Activated effector memory CD4-positive, alpha-beta T cell treated with anti-CD3 and anti-CD28 coated beads, Interleukin-2, amount 50 U/mL, for 16 hours (primary cell): Measurements from ENCODE around the gene TMEM232.
"Not testable (repeated sequence)": the region's sequence is repeated elsewhere in the genome, so short reads cannot be mapped to it uniquely, and the experiment has no call there.

Experiments used
- DNase-seq: peaks from one replicate; pipeline ENCODE4 v3.0.0-alpha.2; 2020

TMEM232 gene

DNA sequence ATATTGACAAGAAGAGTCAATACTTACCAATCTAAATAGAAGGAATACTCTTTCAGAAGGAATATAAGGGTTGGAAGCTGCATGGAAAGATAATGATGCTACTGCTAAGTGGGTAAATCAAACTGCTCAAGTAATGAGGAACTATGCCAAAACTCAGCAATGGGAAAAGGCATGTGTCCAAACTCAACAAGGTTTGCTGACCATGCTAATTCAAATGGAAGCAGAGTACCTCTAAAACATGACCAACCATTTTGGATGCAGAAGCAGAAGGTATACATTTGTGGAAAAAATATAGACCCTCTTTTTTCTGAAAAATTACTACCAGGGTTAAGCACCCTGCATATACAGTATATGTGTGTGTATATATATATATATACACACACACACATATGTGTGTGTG lies 21.1 kb downstream of the TMEM232 start:
- DNase-seq = no peak

DNA sequence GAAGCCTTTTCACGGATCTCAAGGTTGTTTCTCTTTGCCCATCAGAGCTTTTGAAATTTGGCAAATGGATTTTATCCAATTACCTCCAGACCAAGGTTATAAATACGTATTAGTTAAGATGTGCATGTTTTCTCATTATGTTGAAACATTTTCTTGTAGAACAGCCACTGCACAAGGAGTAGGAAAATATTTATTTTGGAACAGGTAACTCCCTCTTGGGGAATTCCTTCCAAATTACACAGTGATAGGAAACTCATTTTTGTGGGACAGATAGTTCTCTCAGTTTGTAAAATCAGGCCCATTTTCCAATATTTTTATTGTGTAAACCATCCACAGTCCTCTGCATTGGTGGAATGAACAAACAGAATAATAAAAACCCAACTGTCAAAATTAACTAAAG lies 23.0 kb downstream of the TMEM232 start:
- no peak for DNase-seq

DNA sequence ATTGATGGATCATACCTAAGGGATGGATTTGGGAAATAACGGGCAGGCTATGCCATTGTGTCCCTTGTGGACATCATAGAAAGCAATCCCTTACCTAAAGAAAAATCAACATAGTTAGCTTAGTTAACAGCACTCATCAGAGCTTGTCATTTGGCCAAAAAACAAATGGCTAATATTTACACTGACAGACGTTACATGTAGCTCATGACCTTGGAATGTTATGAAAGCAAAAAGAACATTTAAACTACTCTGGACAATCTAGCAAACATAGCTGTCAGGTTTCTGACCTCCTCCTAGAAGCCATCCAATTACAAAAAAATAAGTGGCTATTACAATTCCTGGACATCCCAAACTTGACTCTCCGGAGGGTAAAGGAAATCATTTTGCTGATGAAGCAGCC lies 23.8 kb downstream of the TMEM232 start:
- no peak for DNase-seq

DNA sequence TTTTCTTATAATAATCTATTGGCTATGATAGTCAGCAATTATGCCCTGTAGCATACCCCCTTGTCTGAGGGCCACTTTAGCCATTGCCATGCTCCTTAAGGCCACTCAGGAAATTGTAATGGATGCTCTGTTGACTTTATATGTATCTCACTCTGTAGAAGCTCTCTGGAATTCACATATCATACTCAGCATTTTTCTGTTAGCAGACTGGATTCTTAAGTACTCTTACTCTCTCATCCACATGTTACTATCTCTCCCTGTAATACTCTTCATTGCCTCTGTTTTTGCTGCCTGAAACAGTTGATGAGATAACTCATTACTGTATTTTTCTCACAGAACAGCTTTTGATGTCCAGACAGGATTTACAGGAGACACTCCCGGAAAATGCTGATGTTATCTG lies 24.2 kb downstream of the TMEM232 start:
- DNase-seq = no peak

DNA sequence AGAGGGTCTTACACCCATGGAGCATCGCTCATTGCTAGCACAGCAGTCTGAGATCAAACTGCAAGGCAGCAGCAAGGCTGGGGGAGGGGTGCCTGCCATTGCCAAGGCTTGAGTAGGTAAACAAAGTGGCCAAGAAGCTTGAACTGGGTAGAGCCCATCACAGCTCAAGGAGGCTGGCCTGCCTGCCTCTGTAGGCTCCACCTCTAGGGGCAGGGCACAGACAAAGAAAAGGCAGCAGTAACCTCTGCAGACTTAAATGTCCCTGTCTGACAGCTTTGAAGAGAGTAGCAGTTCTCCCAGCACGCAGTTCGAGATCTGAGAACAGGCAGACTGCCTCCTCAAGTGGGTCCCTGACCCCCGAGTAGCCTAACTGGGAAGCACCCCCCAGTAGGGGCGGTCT lies 33.8 kb downstream of the TMEM232 start:
- DNase-seq = not testable (repeated sequence)

DNA sequence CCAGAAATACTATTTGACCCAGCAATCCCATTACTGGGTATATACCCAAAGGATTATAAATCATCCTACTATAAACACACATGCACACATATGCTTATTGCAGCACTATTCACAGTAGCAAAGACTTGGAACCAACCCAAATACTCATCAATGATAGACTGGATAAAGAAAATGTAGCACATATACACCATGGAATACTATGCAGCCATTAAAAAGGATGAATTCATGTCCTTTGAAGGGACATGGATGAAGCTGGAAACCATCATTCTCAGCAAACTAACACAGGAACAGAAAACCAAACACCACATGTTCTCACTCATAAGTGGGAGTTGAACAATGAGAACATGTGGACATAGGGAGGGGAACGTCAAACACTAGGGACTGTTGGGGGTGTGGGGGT lies 35.9 kb downstream of the TMEM232 start:
- DNase-seq = not testable (repeated sequence)

DNA sequence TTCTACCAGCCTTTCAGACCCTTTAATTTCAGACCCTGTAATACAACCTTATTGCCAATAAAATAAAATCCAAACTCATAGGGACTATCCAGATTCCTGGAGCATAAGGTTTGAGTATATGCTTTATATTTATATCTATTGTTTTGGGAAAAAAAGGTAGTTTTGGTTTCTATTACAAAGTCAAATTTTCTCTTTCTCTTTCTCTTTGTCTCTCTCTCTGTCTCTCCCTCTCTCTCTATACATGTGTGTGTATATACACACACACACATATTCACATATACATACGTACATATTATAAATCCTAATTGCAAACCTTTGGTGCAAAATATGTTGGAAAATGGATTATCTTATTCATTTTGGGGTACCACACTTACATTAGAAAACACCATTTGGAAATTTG lies 39.0 kb downstream of the TMEM232 start:
- DNase-seq = no peak

DNA sequence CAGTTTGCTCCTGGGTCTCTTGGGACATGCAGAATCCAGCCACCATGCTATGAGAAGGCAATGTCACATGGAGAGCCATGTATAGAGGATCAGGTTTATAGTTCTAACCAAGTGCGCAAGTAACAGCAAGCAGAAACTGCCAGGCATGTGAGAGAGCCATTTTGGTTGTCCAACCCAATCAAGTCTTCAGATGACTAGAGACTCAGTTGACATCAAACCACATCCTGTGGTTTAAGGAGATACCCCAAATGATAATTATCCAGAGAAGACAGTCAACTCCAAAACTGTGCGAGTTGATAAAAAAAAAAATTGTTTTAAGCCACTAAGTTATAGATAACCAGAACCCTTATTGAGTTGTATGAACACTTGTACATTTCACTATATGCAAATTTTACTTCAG lies 40.2 kb downstream of the TMEM232 start:
- DNase-seq = no peak

DNA sequence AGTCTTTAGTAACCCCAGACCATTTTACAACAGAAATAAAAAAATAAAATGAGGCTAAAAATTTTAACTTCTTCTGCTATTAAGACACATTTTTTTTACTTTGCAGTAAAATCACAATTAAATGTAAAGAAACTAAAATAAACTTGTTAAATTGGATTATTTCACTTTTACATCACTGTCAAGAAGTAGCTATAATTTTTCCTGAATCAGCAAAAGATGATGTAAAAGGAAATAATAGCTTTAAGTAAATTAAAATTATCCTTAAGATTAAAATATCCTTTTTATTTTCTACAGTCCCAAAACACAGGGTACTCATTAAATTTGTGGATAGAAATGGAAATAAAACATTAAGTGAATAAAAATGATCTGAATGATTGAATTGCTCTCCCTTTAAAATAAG lies 44.5 kb downstream of the TMEM232 start:
- DNase-seq = no peak

DNA sequence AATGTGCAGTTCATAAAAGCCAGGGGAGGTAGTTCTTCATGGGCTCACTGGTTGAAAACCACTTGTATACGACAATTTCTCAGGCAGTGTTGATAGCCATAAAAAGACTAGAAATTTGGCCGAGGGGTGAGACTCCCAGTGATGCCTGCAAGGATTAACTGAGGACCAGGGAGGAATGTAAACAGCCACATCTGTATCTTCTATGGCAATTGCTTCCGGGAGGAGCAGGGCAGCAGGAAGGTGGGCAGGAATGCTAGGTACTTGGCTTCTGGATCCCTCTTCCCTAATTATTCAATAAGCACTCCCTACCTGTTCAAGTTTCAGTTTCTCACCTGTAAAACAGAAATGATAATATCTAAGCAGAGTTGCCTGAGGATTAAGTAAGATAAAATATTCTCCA lies 45.4 kb downstream of the TMEM232 start:
- DNase-seq = no peak

DNA sequence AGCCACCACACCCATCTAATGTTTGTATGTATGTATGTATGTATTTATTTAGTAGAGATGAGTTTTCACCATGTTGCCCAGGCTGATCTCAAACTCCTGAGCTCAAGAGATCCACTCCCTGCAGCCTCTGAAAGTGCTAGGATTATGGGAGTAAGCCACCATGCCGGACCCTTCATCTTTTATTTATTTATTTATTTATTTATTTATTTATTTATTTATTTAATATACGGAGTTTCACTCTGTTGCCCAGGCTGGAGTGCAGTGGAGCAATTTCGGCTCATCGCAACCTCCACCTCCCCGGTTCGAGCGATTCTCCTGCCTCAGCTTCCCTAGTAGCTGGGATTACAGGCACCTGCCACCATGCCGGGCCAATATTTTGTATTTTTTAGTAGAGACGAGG lies 49.9 kb downstream of the TMEM232 start:
- not testable (repeated sequence) for DNase-seq

DNA sequence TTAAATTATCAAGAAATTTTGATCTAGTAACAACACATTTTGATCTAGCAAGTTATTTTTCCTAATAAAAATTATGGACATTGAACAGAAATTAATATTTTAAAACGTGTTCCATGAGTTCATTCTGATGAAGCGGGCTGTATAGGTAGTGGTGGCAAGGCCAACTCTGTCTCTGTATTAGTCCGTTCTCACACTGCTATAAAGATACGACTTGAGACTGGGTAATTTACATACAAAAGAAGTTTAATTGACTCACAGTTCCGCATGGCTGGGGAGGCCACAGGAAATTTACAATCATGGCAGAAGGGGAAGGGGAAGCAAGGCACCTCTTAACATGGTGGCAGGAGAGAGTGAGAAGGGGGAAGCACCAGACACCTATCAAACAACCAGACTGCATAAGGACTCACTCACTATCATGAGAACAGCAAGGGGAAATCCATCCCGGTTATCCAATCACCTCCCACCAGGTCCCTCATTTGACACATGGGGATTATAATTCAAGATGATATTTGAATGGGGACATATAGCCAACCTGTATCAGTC lies 61.2 kb downstream of the TMEM232 start:
- DNase-seq = no peak

DNA sequence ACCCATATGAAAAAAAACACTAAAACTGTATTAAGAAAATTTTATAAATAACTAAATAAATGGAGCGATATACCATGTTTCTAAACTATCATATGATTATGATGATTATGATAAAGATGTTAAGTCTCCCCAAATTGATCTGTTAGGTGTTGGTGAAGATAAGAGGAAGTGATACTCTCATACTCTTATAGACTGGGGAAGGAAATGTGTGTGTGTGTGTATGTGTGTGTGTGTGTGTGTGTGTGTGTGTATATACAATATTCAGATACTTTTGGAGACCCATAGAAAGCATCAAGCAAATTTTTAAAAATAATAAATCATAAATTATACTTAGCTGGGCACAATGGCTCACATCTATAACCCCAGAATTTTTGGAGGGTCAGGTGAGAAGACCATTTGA lies 62.9 kb downstream of the TMEM232 start:
- DNase-seq = no peak

DNA sequence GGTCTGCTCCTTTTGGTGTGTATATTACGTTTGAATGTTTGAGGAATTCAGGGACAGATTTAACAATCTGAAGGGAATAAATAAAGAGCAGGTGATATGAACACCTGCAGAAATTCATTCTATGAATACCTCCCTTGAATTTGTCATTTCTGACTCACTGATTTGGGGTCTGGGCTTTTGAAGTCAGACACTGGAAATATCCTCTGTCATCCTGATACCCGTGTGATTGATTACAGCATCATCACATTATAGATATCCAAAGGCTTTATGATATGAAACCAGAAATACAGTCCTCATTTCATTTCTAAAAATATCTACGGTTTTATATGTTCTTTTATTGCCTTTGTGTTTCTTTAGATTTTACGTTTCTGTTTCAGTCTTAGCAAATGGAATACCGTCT lies 68.5 kb downstream of the TMEM232 start:
- no peak for DNase-seq

DNA sequence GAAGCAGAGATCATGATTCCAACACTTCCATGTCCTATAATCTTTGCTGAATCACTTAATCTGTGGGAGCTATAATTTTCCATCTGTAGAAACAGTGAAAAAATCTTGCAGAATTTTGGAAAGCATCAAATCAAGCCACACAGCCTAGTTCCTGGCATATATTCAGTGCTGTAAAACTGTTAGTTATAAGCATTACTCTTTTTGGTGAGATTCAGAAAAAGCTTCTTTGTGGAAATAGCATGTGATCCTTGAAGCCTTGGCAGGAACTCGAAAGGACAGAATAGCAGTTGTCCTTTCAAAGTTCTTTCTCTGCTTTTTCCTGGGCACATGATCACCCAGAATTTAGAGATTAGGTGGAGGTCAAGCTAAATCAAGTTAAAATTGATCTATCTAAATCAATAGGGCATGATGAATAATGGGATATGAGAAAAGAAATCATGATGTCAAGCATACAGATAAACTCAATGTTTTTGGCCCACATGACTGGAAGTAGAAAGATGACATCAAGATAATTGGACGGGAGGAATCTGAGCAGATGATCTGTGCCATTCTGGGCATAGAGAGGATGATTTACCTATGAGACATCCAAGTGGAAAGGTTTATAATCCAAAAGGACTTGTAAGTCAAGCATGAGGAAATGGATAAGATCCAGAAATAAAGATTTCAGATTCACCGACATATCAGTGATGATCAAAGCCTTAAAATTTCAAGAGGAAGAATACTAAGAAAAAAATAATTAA lies 73.1 kb downstream of the TMEM232 start:
- DNase-seq = no peak

DNA sequence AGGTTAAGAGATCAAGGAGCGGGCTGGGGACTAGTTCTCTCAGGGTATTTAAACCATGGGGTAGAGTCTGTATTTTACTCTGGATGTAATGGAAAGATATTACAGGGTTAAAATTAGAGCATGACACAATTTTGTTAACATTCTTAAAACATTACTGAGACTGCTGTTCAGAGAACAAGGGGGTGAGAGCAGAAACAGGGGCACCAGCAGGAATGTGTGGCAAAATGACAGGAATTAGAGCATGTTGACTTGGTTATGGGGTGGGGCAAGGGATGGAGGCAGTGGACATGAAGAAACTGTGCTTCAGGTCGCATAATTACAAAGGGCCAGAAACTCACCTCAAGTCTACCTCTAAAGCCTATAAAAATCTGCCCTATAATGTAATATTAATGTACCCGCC lies 75.0 kb downstream of the TMEM232 start:
- no peak for DNase-seq

DNA sequence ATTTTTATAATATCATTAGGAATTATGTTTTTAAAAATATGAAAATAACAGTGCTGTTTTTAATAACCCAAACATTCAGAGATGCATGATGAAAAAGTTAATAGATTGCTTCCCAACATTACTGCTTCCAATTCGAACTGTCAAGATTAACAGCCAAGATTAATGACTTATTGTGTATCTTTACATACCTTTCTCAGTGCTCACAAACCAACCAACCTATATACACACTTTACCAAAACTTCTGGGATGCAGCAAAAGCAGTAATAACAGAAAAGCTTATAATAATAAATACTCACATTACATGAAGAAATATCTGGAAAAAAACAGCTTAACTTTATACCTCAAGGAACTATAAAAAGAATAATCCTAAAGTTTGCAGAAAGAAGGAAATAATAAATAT lies 82.1 kb downstream of the TMEM232 start:
- no peak for DNase-seq

DNA sequence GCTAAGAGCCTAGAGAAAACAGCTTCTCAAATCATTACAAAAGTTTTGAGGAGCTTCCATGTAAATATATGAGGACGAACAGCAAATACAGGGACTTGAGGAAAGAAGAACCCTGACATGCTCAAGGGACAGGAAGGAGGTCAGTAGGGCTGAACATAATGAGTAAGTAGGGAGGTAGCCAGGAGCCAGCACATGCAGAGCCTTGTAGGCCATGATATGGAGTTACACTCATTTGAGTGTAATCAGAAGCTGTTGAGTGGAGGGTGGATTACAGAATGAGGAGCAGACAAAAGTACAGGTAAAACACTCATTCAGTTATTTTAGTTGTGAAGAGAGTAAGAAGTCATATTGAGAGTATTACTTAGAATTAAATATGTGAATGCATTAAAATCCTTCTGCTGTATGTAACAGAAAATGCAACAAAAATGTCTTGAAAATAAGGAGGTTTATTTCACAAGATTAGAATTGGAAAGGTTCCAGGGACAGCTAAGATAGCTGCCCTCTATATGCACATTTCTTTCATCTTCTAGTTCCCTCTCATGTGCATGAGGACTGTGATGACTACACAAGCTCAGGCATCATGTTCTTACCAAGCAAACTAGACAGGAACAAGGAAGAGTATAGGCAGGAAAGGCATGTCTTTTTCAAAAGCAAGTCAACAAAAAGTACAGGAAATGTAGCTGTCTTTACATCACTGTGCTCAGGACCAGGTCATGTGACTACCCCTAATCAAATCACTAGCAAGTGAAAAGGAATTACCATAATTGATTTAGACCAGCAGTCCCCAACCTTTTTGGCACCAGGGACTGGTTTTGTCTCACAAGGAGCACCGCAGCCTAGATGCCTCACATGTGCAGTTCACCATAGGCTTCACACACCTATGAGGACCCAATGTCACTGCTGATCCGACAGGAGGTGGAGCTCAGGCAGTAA lies 87.2 kb downstream of the TMEM232 start:
- no peak for DNase-seq

DNA sequence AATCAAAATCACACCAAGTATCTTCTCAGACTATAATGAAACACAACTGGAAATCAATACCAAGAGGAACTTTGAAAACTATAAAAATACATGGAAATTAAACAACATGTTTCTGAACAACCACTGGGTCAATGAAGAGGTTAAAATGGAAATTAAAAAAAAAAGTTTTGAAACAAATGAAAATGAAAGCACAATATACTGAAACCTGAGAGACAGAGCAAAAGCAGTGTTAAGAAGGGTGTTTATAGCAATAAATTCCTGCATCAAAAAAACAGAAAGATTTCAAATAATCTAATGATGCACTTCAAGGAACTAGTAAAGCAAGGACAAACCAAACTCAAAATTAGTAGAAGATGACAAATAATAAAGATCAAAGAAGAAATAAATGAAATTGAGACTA lies 92.0 kb downstream of the TMEM232 start:
- no peak for DNase-seq

DNA sequence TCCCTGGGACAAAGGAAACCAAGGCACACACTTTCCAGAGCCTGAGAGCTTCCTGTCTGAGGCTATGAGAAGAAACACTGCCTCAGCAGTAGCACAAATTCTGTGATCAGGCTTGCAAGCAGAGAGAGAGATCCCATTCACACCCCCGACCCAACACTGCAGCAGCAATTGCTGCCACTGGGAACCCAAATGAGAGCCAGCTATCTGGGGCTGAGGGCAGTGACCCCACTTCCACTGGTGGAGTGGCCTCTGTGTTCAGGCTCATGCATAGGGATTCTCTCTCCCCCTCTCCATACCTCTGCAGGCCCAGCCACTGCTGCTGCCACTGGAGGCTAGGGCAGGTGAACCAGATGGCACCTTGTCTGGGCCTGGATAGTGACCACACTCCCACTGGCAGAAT lies 95.2 kb downstream of the TMEM232 start:
- no peak for DNase-seq

DNA sequence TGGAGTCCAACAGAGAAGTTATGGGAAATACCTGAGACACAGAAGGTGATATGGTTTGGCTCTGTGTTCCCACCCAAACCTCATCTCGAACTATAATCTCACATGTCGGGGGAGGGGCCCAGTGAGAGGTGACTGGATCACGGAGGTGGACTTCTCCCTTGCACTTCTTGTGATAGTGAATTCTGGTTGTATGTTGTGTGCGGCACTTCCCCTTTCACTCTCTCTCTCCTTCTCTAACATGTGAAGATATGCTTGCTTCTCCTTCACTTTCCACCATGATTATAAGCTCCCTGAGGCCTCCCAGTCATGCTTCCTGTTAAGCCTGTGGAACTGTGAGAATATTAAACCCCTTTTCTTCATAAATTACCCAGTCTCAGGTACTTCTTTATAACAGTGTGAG lies 96.1 kb downstream of the TMEM232 start:
- DNase-seq = no peak

DNA sequence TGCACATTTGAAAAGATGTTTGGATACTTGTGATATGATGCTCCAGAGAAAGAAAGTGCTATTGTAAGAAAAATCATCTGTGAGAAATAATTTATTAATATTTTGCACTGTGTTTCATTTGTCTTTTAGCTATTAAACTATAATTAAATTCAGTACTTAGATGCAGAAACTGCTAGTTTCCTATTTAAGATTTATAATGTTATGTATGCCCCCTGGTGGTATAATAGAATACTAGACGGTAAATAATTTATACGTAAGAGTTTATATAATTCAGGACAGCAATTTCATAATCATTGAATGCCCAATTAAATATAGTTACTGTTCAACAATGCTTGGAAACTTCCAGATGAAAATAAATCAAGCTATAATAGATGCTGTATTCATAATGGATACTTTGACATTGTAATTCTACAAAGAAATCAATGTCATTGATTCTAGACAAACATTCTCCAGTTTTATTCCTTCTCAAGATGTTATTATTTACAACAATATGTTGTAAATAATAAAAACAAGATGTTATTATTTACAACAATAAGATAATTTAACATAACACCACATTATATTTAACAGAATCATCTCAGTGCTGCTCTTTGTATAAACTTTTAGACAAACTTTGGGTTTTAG lies 101.0 kb downstream of the TMEM232 start:
- DNase-seq = no peak

DNA sequence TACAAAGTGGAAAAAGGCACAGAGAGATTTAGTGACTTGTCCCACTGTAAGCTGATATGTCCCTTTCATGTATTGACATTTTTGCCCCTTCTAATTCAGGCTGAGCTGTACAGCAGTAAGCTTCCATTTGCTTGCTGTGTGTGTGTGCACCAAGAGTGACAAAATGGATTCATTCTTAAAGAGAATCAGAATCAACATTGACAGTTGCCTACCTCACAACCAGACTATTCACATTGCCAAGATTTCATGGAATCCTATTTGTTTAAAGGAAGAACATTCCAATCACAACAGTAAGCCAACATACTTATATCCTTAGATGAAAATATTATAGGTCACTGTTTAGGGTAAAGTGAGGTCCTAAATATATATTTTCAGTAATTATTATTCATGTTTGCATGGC lies 102.6 kb downstream of the TMEM232 start:
- DNase-seq = no peak

DNA sequence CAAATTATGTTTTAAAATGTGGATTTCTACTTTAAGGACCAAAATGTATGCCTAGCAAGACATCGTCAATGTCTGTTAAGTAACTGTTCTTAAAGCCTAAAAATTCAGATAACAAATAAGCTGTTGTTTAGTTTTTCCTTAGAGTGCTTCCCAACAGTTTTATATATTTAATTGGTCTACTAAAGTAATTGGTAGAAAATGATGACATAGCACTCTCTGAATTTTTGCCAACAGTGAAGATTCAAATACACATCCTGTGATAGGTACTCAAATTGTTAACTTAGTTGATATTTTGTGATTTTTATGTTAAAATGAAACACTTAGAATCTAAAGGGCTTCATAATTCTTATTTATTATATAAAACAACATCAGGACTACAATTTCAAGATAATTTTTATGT lies 107.5 kb downstream of the TMEM232 start:
- no peak for DNase-seq
